NCI-H345 treated with DMSO at 0.1 percent for 48 hours (cell line): ENCODE data around the gene CMTM1.
"Not testable (repeated sequence)": the region's sequence is repeated elsewhere in the genome, so short reads cannot be mapped to it uniquely, and the experiment has no call there.

ENCODE experiments used
- DNase-seq: peaks from one replicate; lab custom pipeline; 2025; ENCODE audit not compliant: unreplicated experiment; lab: John Stamatoyannopoulos, UW

Gene CMTM1

GRCh38 chr16:66561381-66562080, 4.7 kb upstream of the CMTM1 start:
- DNase-seq = no peak

GRCh38 chr16:66562409-66562808, 3.8 kb upstream of the CMTM1 start:
- no peak for DNase-seq

GRCh38 chr16:66562986-66563385, 3.3 kb upstream of the CMTM1 start:
- no peak for DNase-seq

- no peak for DNase-seq
These were observed 2.5 kb upstream of the CMTM1 start for GRCh38 chr16:66563574-66564334.

- not testable (repeated sequence) for DNase-seq
These were observed 1.0 kb downstream of the CMTM1 start for GRCh38 chr16:66567270-66567669.

GRCh38 chr16:66568355-66568754, 2.1 kb downstream of the CMTM1 start:
- no peak for DNase-seq

- DNase-seq = no peak
These were observed 2.9 kb downstream of the CMTM1 start for GRCh38 chr16:66569131-66569530.

- no peak for DNase-seq
These were observed 3.7 kb downstream of the CMTM1 start for GRCh38 chr16:66569827-66570405.

GRCh38 chr16:66572356-66572755, 6.1 kb downstream of the CMTM1 start:
- DNase-seq = no peak

- DNase-seq = no peak
These were observed 7.8 kb downstream of the CMTM1 start for GRCh38 chr16:66574081-66574480.

GRCh38 chr16:66574531-66574930, 8.3 kb downstream of the CMTM1 start:
- no peak for DNase-seq

- DNase-seq = no peak
These were observed 8.8 kb downstream of the CMTM1 start for GRCh38 chr16:66575060-66575459.

- DNase-seq = no peak
These were observed 10.1 kb downstream of the CMTM1 start for GRCh38 chr16:66576296-66576695.

GRCh38 chr16:66578651-66579531, 12.7 kb downstream of the CMTM1 start, which contains the start of gene CMTM2:
CMTM2 (plus strand) TSS chr16:66579463; CDS start chr16:66579608, 145 bp downstream.
- no peak for DNase-seq

GRCh38 chr16:66580605-66581209, 14.5 kb downstream of the CMTM1 start:
- DNase-seq = no peak

- DNase-seq = no peak
These were observed 15.2 kb downstream of the CMTM1 start for GRCh38 chr16:66581246-66581952.

- no peak for DNase-seq
These were observed 19.4 kb downstream of the CMTM1 start for GRCh38 chr16:66585481-66586239.

- DNase-seq = no peak
These were observed 21.8 kb downstream of the CMTM1 start for GRCh38 chr16:66587881-66588600.
